IMR-90 (cell line): ENCODE results near the gene MRPL48. TPM values are rescaled to one million over a fixed set of nuclear protein-coding genes. Genes with fewer than 3 reads are reported as not detected.

Experiments
- ATAC-seq: fragments of 200-7000 bp; cut with Tn5 transposase; 2 replicates; pipeline ENCODE4 v1.9.1; 2020; ENCODE audit warnings: low read depth, mild to moderate bottlenecking, moderate library complexity
- BruUV-seq: library from RNA; stranded (reverse); fragments of 400-500 nt; replicated peaks from 2 replicates; lab custom pipeline; 2021; lab: Mats Ljungman, UMichigan
- CTCF ChIA-PET: fragments of 300-600 bp; formaldehyde crosslinking; extraction: SDS; loops from one replicate; lab custom pipeline; 2021; ENCODE audit warnings: antibody characterized with exemption; lab: Yijun Ruan, JAX
- POLR2A ChIA-PET: fragments of 300-600 bp; sonication (Branson Sonifier 250); formaldehyde crosslinking; loops from one replicate; lab custom pipeline; 2022; ENCODE audit warnings: antibody characterized with exemption; ENCODE audit not compliant: unreplicated experiment; lab: Charles Lee
- DNase-seq: peaks from one replicate; pipeline ENCODE4 v3.0.0; 2013
- H2AFZ ChIP-seq: replicated peaks from 2 replicates; pipeline ENCODE3; 2013; ENCODE audit warnings: low read length, mild to moderate bottlenecking; ENCODE audit not compliant: poor library complexity
- H2AK5ac ChIP-seq: 2 replicates; pipeline ENCODE4 v1.6.1; 2013; ENCODE audit warnings: low read depth, low read length, inconsistent platforms
- H2AK9ac ChIP-seq: replicated peaks from 2 replicates; pipeline ENCODE3; 2013; ENCODE audit warnings: mild to moderate bottlenecking, low read depth, low read length, moderate library complexity; ENCODE audit not compliant: poor library complexity
- H2BK120ac ChIP-seq: 2 replicates; pipeline ENCODE4 v1.6.1; 2013; ENCODE audit warnings: low read depth, low read length, inconsistent platforms
- H2BK15ac ChIP-seq: 3 replicates; pipeline ENCODE4 v1.6.1; 2013; ENCODE audit warnings: low read depth, low read length, inconsistent platforms
- H2BK20ac ChIP-seq: 2 replicates; pipeline ENCODE4 v1.6.1; 2013; ENCODE audit warnings: low read depth, mild to moderate bottlenecking, inconsistent platforms, low read length, moderate library complexity
- H2BK5ac ChIP-seq: 2 replicates; pipeline ENCODE4 v1.6.1; 2013; ENCODE audit warnings: mild to moderate bottlenecking, low read depth, low read length, inconsistent platforms; ENCODE audit not compliant: poor library complexity, severe bottlenecking
- H3K14ac ChIP-seq: replicated peaks from 2 replicates; pipeline ENCODE4 v1.6.1; 2013; ENCODE audit warnings: low read depth, low read length, inconsistent platforms
- H3K18ac ChIP-seq: 2 replicates; pipeline ENCODE4 v1.6.1; 2013; ENCODE audit warnings: low read depth, low read length, control low read depth
- H3K23ac ChIP-seq: 2 replicates; pipeline ENCODE4 v1.6.1; 2013; ENCODE audit warnings: low read depth, low read length, inconsistent platforms
- H3K27ac ChIP-seq: 2 replicates; pipeline ENCODE4 v1.5.1; 2013; ENCODE audit warnings: mild to moderate bottlenecking, control low read depth, low read length; ENCODE audit not compliant: insufficient read depth
- H3K27me3 ChIP-seq: 2 replicates; pipeline ENCODE4 v1.6.1; 2013; ENCODE audit warnings: low read length; ENCODE audit not compliant: control insufficient read depth, insufficient read depth
- H3K36me3 ChIP-seq: 2 replicates; pipeline ENCODE4 v1.6.1; 2013; ENCODE audit warnings: low read length, mixed read lengths; ENCODE audit not compliant: control insufficient read depth, insufficient read depth
- H3K4ac ChIP-seq: 2 replicates; pipeline ENCODE4 v1.6.1; 2013; ENCODE audit warnings: low read depth, low read length, inconsistent platforms
- H3K4me1 ChIP-seq: 2 replicates; pipeline ENCODE4 v1.6.1; 2013; ENCODE audit warnings: low read length, mixed read lengths; ENCODE audit not compliant: control insufficient read depth, insufficient read depth
- H3K4me2 ChIP-seq: 2 replicates; pipeline ENCODE4 v1.6.1; 2013; ENCODE audit warnings: low read depth, mild to moderate bottlenecking, control low read depth, low read length, moderate library complexity
- H3K4me3 ChIP-seq: 2 replicates; pipeline ENCODE4 v1.5.1; 2013; ENCODE audit warnings: low read depth, mild to moderate bottlenecking, control low read depth, low read length, moderate library complexity; ENCODE audit not compliant: insufficient read depth
- H3K56ac ChIP-seq: 2 replicates; pipeline ENCODE4 v1.6.1; 2013; ENCODE audit warnings: low read length, inconsistent platforms; ENCODE audit not compliant: insufficient read depth; ENCODE audit errors: extremely low read depth
- H3K79me1 ChIP-seq, 2 experiments: 2 replicates each; pipeline ENCODE4 v1.6.1; 2013; ENCODE audit warnings: low read length in 2 of 2, inconsistent platforms in 1 of 2, low read depth in 1 of 2
- H3K9ac ChIP-seq: 2 replicates; pipeline ENCODE4 v1.6.1; 2013; ENCODE audit warnings: low read depth, low read length, control low read depth
- H3K9me1 ChIP-seq: 2 replicates; pipeline ENCODE4 v1.6.1; 2013; ENCODE audit warnings: low read length, inconsistent platforms; ENCODE audit not compliant: insufficient read depth
- H3K9me3 ChIP-seq: 2 replicates; pipeline ENCODE4 v1.6.1; 2013; ENCODE audit warnings: low read length; ENCODE audit not compliant: control insufficient read depth, insufficient read depth
- H4K20me1 ChIP-seq: 2 replicates; pipeline ENCODE4 v1.6.1; 2013; ENCODE audit warnings: low read length, inconsistent platforms; ENCODE audit not compliant: insufficient read depth
- H4K5ac ChIP-seq: 2 replicates; pipeline ENCODE4 v1.6.1; 2013; ENCODE audit warnings: mild to moderate bottlenecking, low read depth, low read length, control low read depth
- H4K8ac ChIP-seq, 2 experiments: 2 replicates each; pipeline ENCODE4 v1.6.1; 2013; ENCODE audit warnings: low read depth in 2 of 2, low read length in 2 of 2, control low read depth in 1 of 2, inconsistent platforms in 1 of 2
- H4K91ac ChIP-seq: 2 replicates; pipeline ENCODE4 v1.6.1; 2013; ENCODE audit warnings: low read depth, low read length, inconsistent platforms; ENCODE audit not compliant: insufficient read depth
- CHD1 ChIP-seq: IDR thresholded peaks from 2 replicates; pipeline ENCODE4 v1.6.1; 2012; ENCODE audit warnings: low read depth, low read length, improper control_type of control experiment
- RAD21 ChIP-seq: IDR thresholded peaks from 2 replicates; pipeline ENCODE4 v1.6.1; 2012; ENCODE audit warnings: low read length, improper control_type of control experiment
- WGBS, 2 experiments: methylation state at CpG; one replicate each; pipeline versions ENCODE4 v1.1.5 to v1.1.7; 2013; ENCODE audit warnings: missing lambda C conversion rate in 2 of 2; ENCODE audit not compliant: insufficient read length in 1 of 2; ENCODE audit errors: extremely low coverage in 2 of 2; 5-methylcytosine and 5-hydroxymethylcytosine counted together
- dilution Hi-C: fragments of 300-500 bp; cut with HindIII; formaldehyde crosslinking; loops from one replicate; pipeline ENCODE4 v1.14.3; 2018; ENCODE audit warnings: low sequenced_read_pairs; ENCODE audit not compliant: unreplicated experiment
- in situ Hi-C: fragments of 300-500 bp; cut with MboI; formaldehyde crosslinking; loops from 3 replicates; pipeline ENCODE4 v1.14.3; 2019; ENCODE audit warnings: low sequenced_read_pairs, inconsistent platforms, mixed read lengths
- intact Hi-C: fragments of 100-400 bp; cut with micrococcal nuclease; formaldehyde crosslinking; loops from 2 replicates; pipeline ENCODE4 v1.10.0; 2022
- polyA plus RNA-seq, 3 experiments: library from polyadenylated mRNA; depleted of rRNA; stranded (reverse); fragments of >200 nt; gene quantifications; 2 replicates each; pipeline ENCODE4 v1.2.3, GENCODE V29; 2012; ENCODE audit warnings: low replicate concordance in 1 of 3
- total RNA-seq: library from RNA; depleted of rRNA; stranded (reverse); fragments of >200 nt; gene quantifications from 2 replicates; pipeline ENCODE4 v1.2.3, GENCODE V29; 2012
- TF ChIP-seq, protein P1 (sequence below): conservative IDR thresholded peaks from 2 replicates; pipeline ENCODE4 v1.5.1; 2012; ENCODE audit warnings: mild to moderate bottlenecking, low read depth, low read length, improper control_type of control experiment

The MRPL48 gene
- total and polyA plus RNA-seq, 2 of the 4 experiments (the other 2 are of a cell fraction), result 24.0 to 29.4 TPM

- CTCF ChIA-PET, result no interaction called here
Measured at GRCh38 chr11:73759610-73760134, 28.0 kb upstream of the MRPL48 start.

More at GRCh38 chr11:73759610-73760134, 28.0 kb upstream of the MRPL48 start:
- H3K36me3 ChIP-seq, result no peaks in the 10 kb centered on the region
- no peak overlapping the region for H2BK20ac ChIP-seq
- peaks cover 9% of the 10 kb centered on the region for H3K9me1 ChIP-seq
- 0% methylated on average over 3 of the region's 8 CpGs; no CpG with 5 or more reads in 1 of the 2 experiments for WGBS, 2 experiments
- H3K9me3 ChIP-seq, result no peaks in the 10 kb centered on the region
- H2BK15ac ChIP-seq, result no peak overlapping the region
- peak overlapping the region; percentile 58 for H3K18ac ChIP-seq
- no TSS peak for BruUV-seq
- peak overlapping the region; percentile 83; the same call in 1 of the 2 replicates for H2AK5ac ChIP-seq
- peak overlapping the region; percentile 76 for H2BK5ac ChIP-seq
- H2AFZ ChIP-seq, result peak overlapping the region; percentile 87
- peak overlapping the region; percentile 56 for H4K91ac ChIP-seq
- peak overlapping the region; percentile 77 for H3K56ac ChIP-seq
- peak overlapping the region; percentile 77 for H3K4ac ChIP-seq
- ATAC-seq (no peak), DNase-seq (peak; percentile 23)
- peak overlapping the region; percentile 94 for H3K23ac ChIP-seq
- peak overlapping the region; percentile 75 for H3K4me2 ChIP-seq
- TF ChIP-seq RAD21 (peak; percentile 40), CHD1 (no peak)
- TF ChIP-seq, protein P1, sequence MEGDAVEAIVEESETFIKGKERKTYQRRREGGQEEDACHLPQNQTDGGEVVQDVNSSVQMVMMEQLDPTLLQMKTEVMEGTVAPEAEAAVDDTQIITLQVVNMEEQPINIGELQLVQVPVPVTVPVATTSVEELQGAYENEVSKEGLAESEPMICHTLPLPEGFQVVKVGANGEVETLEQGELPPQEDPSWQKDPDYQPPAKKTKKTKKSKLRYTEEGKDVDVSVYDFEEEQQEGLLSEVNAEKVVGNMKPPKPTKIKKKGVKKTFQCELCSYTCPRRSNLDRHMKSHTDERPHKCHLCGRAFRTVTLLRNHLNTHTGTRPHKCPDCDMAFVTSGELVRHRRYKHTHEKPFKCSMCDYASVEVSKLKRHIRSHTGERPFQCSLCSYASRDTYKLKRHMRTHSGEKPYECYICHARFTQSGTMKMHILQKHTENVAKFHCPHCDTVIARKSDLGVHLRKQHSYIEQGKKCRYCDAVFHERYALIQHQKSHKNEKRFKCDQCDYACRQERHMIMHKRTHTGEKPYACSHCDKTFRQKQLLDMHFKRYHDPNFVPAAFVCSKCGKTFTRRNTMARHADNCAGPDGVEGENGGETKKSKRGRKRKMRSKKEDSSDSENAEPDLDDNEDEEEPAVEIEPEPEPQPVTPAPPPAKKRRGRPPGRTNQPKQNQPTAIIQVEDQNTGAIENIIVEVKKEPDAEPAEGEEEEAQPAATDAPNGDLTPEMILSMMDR, result peak; percentile 32; the same call in 1 of the 2 replicates
- POLR2A ChIA-PET, result no interaction called here
- intact Hi-C loops, result loop anchor here (1.0 kb wide), 1 partner anchor 117 kb away; the partner anchor contains the start of genes COA4 and PAAF1
- H3K79me1 ChIP-seq, result peaks cover 0 to 35% of the 10 kb centered on the region in 2 experiments; a peak in 2 of 4 replicates
- peak overlapping the region; percentile 36 to 49; a peak in 2 of 4 replicates for H4K8ac ChIP-seq
- H4K20me1 ChIP-seq, result peaks cover 48% of the 10 kb centered on the region
- peak overlapping the region; percentile 93 for H3K14ac ChIP-seq
- no peaks in the 10 kb centered on the region for H3K27me3 ChIP-seq
- dilution Hi-C loops, result no loop called here
- no peaks in the 10 kb centered on the region for H3K4me1 ChIP-seq
- peak overlapping the region; percentile 92 for H3K27ac ChIP-seq
- H4K5ac ChIP-seq, result peak overlapping the region; percentile 37; the same call in 1 of the 2 replicates
- in situ Hi-C loops, result no loop called here
- H2AK9ac ChIP-seq, result peak overlapping the region; percentile 93
- peak overlapping the region; percentile 91 for H3K9ac ChIP-seq
- no peak overlapping the region for H2BK120ac ChIP-seq
- peak overlapping the region; percentile 81 for H3K4me3 ChIP-seq
